Activated naive CD4-positive, alpha-beta T cell treated with anti-CD3 and anti-CD28 coated beads, Interleukin-2, amount 50 U/mL, for 72 hours (primary cell): ENCODE results near the gene ILKAP. TPM values are rescaled to one million over a fixed set of nuclear protein-coding genes. Genes with fewer than 3 reads are reported as not detected.

ENCODE experiments used
- ATAC-seq, 2 donors: fragments of 150-1000 bp; cut with Tn5 transposase; 2 replicates each; pipeline ENCODE4 v1.10.0; 2021; ENCODE audit warnings: mild to moderate bottlenecking in 2 of 2, moderate library complexity in 2 of 2
- DNase-seq, 2 donors: peaks; one replicate each; pipeline ENCODE4 v3.0.0; 2021 to 2022; ENCODE audit warnings: low spot score in 2 of 2
- H3K27ac Mint-ChIP-seq, 2 donors: one replicate each; pipeline ENCODE4 v1.8.0; 2022; ENCODE audit warnings: mild to moderate bottlenecking in 2 of 2, mixed read lengths in 2 of 2
- H3K36me3 Mint-ChIP-seq, 2 donors: one replicate each; pipeline ENCODE4 v1.8.0; 2022; ENCODE audit warnings: mixed read lengths in 2 of 2
- H3K9me3 Mint-ChIP-seq, 2 donors: one replicate each; pipeline ENCODE4 v1.8.0; 2022; ENCODE audit warnings: mixed read lengths in 2 of 2
- total RNA-seq, 2 donors: library from RNA; stranded (reverse); gene quantifications; one replicate each; pipeline ENCODE4 v1.2.3, GENCODE V29; 2022

Gene ILKAP
- total RNA-seq, 2 donors from 2014 or later = 40.7 to 64.8 TPM

DNA sequence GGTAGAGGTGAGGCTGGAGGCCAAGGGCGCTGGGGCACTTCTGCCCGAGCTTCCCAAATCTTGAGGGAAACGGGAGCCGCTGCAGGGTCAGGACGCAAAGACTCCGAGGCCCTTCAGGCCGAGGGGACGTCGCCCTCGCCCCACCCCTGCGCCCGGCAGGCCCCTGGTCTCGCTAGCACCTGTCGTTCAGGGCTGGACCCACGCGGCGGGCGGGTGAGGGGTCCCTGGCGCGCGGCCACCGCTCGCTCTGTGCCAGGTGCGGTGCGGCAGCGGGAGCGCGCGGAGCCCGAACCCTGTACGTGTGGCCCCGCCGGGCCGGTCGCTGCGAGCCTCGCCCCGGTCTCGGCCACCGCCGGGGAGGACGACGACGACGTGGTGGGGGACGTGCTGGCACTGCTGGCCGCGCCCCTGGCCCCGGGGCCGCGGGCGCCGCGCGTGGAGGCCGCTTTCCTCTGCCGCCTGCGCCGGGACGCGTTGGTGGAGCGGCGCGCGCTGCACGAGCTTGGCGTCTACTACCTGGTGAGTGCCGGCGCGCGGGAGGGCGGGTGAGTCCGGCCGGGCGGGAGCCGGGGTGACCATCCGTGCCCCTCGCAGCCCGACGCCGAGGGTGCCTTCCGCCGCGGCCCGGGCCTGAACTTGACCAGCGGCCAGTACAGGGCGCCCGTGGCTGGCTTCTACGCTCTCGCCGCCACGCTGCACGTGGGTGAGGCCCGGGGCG, 39.9 kb downstream of the ILKAP start:
- H3K36me3 Mint-ChIP-seq = peaks cover 0 to 6% of the 10 kb centered on the region in 2 donors
- no peak for ATAC-seq
- no peak overlapping the region for H3K27ac Mint-ChIP-seq
- no peak for DNase-seq
- no peaks in the 10 kb centered on the region for H3K9me3 Mint-ChIP-seq

DNA sequence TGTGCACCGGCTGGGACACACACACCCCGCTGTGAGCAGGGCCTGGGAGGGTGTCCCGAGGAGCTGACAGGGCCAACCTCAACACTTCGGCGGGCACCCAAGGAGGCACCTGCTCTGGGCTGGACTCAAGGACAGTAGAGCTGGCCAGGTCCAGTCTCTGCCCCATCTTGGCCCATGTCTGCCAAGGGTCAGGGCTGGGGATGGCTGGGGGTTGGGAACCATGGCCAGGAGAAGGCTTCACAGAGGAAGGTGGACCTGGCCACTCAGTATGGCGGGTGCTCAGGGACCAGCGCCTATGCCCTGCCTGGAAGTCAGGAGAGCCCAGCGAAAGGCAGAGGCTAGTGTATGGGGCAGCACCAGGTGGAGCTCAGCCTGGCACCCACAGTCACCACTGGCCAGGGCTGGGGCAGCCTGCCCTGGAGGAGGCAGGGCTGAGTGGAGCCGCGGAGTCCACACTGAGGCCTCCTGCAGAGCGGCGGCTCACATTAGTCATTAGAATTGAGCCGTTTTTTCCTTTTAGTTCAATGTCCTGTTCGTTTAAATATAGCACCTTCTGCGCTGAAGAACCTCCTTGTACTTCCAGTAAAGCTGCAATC, 40.6 kb downstream of the ILKAP start:
- no peak for ATAC-seq
- H3K9me3 Mint-ChIP-seq = no peaks in the 10 kb centered on the region

DNA sequence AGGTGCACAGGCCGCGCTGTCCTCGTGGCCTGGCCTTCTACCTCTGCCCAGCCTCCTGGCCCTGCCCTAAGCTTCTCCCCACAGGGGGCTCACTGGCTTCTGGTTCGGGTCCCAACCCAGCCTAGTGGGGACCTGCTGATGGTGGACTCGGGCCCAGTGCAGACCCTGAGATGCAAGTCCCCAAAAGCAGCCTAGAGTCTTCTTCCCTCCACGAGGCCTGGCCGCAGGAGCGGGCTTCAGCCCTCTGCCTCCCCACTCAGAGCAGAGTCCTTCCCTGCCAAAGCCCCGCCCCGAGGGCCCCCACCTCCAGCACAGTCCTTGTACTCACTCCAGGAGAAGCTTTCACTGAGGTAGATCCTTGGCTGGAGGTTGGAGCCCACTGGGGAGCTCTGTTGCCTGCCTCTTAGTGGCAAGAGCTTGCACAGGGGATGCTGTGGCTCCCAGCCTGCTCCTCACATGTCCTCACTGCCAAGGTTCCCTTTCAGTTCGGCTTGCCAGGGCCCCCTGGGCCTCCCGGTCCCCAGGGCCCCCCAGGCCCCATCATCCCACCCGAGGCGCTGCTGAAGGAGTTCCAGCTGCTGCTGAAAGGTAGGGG, 41.1 kb downstream of the ILKAP start:
- ATAC-seq (no peak), DNase-seq (no peak)
- Mint-ChIP-seq H3K36me3 (peaks cover 0 to 6% of the 10 kb centered on the region in 2 donors), H3K27ac (no peak overlapping the region), H3K9me3 (no peaks in the 10 kb centered on the region)

More for the DNA sequence above, 40.6 kb downstream of the ILKAP start:
- H3K36me3 Mint-ChIP-seq = peaks cover 0 to 6% of the 10 kb centered on the region in 2 donors
- H3K27ac Mint-ChIP-seq = no peak overlapping the region
- no peak for DNase-seq

DNA sequence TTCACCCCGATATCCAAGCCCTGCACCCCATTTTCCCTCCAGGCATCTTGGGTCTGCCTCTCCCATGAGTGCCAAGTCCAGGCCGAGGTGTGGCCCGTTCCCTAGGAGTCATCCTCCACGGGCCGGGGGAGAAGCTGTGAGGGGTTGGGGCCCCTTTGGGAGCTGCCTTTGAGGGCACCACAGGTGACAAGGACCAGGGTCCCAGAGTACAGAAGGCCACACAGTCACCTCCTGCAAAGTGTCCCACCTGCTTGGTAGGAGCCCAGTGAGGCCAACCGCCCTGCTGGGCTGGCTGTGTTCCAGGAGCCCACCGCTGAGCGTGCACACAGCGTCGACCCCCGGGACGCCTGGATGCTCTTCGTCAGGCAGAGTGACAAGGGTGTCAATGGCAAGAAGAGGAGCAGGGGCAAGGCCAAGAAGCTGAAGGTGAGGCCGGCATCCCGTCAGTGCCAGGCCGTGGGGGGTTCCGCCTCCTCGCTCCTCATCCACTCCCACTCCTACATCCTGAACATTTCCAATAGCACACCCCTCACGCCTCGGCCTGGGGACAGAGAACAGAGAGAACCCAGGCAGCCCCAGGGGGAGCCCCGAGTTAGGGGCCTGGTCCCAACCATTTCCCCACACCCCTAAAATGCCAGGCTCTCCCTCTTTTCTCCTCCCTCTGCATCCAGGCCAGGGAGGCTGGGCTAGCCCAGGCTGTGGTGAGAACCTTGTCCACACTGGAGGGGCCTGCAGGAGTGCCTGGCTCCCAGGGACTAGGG, 42.0 kb downstream of the ILKAP start:
- ATAC-seq (no peak), DNase-seq (no peak)
- peaks cover 0 to 6% of the 10 kb centered on the region in 2 donors for H3K36me3 Mint-ChIP-seq
- H3K9me3 Mint-ChIP-seq = no peaks in the 10 kb centered on the region
- no peak overlapping the region for H3K27ac Mint-ChIP-seq

DNA sequence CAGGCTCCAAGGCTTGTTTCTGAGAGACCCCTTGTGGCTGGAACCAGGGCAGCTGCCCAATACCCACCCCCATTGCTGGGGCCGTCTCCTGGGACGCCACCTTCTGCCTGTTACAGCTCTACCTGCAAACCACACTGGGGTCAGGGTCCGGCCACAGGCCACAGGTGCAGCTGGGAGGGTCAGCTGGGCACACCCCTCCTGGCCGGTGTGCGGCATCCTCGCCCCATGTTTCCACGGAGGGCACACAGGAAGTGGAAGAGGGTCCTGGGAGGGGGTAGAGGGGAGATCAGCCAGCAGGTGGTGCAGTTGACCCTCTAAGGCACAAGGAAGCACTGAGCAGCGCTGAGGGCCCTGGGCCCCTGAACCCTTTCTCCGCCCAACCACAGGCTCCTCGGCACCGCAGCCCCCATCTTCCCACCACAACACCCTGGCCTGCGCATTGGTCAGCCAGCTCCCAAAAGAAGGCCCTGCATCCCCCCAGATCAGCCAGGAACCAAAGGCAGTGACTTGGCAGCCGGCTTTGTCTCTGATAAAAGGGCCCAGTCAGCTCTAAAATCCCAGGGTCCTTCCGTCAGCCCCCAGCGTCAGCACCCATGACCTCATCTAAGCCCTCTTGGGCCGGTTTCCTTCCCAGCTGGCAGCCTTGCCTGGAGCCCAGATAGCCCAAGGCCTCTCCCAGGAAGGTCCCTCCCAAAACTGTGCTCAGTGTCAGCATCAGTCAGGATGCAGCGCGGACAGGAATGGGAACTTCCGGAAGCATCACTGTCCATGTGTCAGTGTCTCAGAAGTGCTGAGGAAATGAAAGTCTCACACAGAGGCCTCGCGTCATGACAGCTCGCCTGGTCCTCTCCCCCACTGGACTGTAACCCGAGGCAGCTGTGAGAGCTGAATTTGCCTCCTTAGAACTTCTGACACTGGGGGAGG, 43.0 kb downstream of the ILKAP start:
- Mint-ChIP-seq H3K36me3 (peaks cover 0 to 6% of the 10 kb centered on the region in 2 donors), H3K27ac (no peak overlapping the region), H3K9me3 (no peaks in the 10 kb centered on the region)
- DNase-seq (no peak), ATAC-seq (no peak)

DNA sequence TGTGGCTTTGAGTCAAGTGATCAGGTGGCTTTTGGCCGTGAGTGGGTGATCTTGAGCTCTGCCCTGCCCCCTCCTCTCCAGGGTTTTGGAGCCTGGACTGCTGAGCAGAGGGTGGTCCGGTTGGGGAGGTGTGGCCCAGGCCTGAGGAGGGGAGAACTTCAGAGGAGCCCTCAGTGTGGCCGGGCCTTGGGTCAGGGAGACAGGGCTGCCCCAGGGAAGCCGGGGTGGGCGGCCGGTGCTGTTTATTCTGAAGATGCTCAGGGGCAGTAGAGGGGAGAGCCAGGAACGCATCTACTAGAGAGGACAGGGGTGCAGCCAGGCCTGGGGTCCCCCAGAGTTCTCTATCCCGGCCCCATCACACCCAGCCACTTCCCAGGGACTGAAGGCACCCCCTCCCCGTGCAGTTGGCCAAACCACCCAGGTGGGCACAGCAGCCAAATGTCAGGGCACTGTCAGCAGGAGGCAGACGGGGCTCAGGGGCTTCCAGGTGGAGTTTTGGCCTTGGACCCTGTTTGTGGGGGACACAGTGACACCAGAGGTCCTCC, 43.8 kb downstream of the ILKAP start:
- Mint-ChIP-seq H3K36me3 (peaks cover 0 to under 1% of the 10 kb centered on the region in 2 donors), H3K27ac (no peak overlapping the region), H3K9me3 (no peaks in the 10 kb centered on the region)
- no peak for ATAC-seq
- DNase-seq = no peak

DNA sequence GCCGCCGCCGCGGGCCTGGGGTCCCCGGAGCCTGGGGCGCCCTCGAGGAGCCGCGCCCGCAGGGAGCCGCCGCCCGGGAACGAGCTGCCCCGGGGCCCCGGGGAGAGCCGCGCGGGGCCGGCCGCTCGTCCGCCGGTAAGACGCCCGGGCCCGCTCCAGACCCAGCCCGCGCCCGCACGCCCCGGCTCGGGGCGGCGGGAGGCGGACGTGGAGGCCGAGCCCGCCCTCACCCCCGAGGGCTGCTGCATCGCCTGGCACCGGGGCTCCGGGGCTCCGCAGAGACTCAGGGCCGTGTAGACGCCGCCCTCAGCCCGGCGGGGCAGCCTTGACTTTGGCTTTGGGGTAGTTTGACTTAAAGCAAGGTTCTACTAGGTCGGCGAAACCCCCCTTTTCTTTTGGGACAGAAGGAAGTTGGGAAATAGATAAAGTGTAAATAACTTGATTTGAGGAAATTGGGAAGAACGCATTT, 44.4 kb downstream of the ILKAP start:
- ATAC-seq (peak; percentile 55 to 64), DNase-seq (peak in 1 of 2 donors; percentile 43)
- H3K27ac Mint-ChIP-seq = no peak overlapping the region
- no peaks in the 10 kb centered on the region for H3K36me3 Mint-ChIP-seq
- H3K9me3 Mint-ChIP-seq = peaks cover 0 to 5% of the 10 kb centered on the region in 2 donors

DNA sequence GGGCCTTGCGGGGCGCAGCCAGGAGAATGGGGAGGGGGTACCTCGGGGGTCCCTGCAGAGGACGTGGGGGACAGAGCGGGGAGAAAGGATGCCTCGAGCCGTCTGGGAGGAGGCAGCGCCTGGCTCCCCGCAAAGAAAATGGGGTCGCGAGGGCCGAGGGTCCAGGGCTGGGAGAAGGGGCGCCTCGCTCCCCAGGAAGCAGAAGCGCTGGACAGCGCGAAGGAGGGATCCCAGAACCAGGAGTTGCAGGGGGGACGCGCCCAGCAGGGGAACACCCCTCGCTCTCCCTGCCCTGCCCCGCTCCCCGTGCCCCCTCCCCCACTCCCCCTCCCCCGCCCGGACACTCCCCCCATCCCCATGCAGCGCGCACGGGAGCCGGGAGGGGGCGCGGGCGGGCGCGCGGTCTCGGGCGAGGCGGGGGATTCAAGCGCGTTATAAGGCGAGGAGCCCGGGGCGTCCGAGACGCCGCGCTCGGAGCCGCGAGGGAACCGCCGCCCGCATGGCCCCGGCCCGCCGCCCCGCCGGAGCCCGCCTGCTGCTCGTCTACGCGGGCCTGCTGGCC, 44.9 kb downstream of the ILKAP start, which contains the start of gene ERFE:
Gene ERFE (plus strand): TSS at position 462 of the 562 bp plus-strand sequence. CDS start 38 bp downstream, at position 500.
- ATAC-seq (peak; percentile 70 to 79), DNase-seq (peak in 1 of 2 donors; percentile 80)
- no peak within 1 kb of the TSS for H3K27ac Mint-ChIP-seq
- H3K9me3 Mint-ChIP-seq = peaks cover 0 to 8% of the 10 kb centered on the region in 2 donors
- H3K36me3 Mint-ChIP-seq = no peaks in the 10 kb centered on the region

DNA sequence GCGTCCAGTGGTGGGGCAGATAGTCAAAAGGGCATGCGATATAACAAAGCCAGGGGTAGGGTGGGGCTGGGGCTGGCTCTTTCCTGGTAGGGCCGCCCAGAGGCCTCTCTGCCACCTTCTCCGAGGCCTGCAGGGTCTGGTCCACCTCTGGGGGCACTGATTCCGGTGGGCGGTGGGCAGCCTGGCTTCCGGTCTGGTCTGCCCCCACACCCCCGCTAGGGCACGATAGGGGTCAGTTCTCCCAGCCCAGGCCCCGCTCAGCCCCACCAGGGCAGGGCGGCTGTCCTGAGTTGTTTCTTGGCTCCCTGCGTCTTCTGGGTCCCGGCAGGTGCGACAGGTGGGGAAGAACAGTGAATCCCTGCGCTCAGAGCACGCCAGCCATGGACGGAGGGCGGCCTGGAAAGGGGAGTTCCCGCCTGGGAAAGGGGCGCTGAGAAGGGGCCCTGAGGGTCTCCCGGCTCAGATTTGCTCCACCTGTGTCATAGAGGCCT, 45.4 kb downstream of the ILKAP start:
- no peaks in the 10 kb centered on the region for H3K36me3 Mint-ChIP-seq
- no peak for DNase-seq
- H3K9me3 Mint-ChIP-seq = peaks cover 0 to 8% of the 10 kb centered on the region in 2 donors
- ATAC-seq = no peak
- H3K27ac Mint-ChIP-seq = no peak overlapping the region

DNA sequence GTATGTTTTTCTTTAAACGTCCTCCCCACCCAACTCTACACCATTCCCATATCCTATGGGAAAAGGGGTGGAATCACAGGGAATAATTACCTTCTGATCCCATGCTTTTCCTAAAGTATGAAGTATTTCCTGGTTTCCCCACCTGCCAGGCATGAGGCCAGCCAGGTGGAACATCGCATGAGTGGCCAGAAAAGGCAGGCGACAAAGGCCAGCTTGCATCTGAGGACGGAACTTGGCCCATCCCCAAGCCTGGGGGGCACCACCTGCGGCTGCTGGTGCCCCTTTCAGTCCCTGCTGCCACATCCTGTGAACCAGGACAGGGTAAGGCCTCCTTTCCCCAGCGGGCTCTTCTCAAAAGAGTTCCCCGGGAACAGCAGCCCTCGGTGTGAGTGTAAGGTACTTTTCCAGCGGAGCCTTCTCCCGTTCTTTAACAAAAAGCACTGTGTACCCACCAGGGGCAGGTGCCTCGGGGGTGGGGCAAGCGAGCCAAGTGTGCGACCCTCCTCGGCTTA, 45.9 kb downstream of the ILKAP start:
- no peak for DNase-seq
- ATAC-seq = no peak
- H3K36me3 Mint-ChIP-seq = no peaks in the 10 kb centered on the region
- peaks cover 0 to 8% of the 10 kb centered on the region in 2 donors for H3K9me3 Mint-ChIP-seq
- H3K27ac Mint-ChIP-seq = no peak overlapping the region

DNA sequence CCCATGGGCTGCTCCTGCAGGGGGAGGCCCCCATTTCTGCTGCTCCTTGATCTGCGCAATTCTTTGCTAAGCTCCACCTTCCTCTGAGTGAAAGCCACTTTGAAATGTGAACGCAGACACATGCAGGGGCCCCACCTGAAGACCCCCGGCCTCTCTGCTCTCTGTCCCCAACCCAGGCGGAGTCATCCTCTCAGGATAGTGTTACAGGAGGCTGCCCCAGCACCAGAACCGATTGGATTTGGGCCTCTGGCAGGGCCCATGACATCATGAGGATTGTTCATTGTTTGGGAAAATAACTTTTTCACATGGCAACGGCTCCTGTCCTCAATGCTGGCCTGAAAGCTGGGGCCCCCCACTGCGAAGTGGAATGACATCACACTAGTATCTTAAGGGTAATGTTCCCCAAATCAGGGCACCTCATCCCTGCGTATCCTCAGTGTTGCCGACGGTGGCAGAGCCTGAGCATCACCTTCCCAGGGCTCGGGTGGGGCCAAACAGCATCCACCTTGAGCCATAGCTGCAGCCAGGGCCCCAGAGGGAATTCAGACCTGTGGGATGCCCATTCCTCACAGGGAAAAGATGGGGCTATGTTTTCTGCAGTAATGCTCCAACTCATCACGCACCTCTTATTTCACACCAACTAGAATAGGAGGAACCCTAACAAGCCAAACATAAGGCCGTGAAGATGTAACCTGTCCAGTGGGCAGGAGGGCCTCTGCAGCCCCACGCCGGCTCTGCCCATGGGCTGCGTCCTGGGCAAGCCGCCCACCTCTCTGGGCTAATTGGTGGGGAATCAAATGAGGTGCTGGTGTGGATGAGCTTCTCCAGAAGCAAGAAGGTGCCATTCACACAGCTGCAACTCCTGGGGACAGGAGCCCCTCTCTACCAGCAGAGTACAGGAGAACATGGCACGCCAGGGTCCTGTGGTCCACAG, 47.5 kb downstream of the ILKAP start:
- no peak for ATAC-seq
- Mint-ChIP-seq H3K36me3 (no peaks in the 10 kb centered on the region), H3K9me3 (peaks cover 0 to 8% of the 10 kb centered on the region in 2 donors), H3K27ac (no peak overlapping the region)
- no peak for DNase-seq

DNA sequence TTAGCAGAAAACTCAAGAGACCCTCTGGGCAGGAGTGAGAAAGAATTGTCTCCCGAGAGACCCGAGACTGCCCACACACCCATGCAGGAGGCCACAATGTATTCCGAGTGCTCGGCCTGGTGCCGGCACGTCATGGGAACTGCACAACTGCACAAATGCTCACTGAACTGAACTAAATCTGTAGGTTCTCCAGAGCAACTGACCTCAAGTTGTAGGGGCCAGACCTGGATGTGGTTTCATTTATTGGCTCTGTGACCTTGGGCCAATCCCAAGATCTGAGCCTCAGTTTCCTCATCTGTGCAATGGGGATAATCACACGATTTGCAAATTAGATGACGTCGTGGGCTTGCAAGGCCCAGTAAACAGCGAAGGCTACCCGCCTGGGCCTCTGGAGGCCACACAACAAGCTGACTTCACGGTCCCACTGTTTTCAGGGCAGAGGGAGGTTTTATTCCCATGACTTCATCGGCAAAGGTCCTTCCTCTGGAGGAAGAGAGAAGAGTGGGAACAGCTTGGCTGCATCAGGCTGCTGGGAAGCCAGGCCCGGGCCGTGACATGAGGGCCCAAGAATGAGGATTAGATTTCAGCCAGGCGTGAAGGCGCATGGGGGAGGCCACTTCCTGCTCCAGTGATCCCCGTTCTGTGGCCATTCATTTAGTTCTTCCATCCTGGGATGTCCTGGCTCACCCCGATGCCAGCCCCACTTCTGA, 48.3 kb downstream of the ILKAP start:
- ATAC-seq = no peak
- H3K27ac Mint-ChIP-seq = no peak overlapping the region
- H3K36me3 Mint-ChIP-seq = no peaks in the 10 kb centered on the region
- H3K9me3 Mint-ChIP-seq = peaks cover 0 to 8% of the 10 kb centered on the region in 2 donors
- no peak for DNase-seq

DNA sequence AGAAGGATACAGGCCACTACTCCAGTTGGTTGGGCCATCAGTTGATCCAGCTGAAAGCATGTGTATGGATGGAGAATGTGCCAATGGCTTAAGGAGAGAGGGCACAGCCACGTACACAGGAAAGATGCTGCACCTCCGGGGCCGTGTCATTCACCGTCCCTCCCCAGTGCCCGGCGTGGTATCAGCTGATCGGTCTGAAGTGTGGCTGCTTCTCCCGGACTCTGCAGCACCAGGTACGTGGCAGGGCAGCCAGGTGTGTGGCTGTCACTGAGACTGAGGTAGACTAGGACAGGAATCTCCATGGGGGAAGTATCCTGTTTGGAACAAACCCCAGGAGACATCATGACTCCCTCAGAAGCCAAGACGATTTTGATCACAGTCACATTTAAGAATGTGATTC, 48.9 kb downstream of the ILKAP start:
- ATAC-seq (no peak), DNase-seq (no peak)
- Mint-ChIP-seq H3K9me3 (peaks cover 0 to 8% of the 10 kb centered on the region in 2 donors), H3K36me3 (no peaks in the 10 kb centered on the region), H3K27ac (no peak overlapping the region)
